ENCODE data around the gene PPIA. TPM values are rescaled to one million over a fixed set of nuclear protein-coding genes. Genes with fewer than 3 reads are reported as not detected.

The PPIA gene
- total RNA-seq, 1 experiment from 2014 or later: 3,047 TPM

DNA sequence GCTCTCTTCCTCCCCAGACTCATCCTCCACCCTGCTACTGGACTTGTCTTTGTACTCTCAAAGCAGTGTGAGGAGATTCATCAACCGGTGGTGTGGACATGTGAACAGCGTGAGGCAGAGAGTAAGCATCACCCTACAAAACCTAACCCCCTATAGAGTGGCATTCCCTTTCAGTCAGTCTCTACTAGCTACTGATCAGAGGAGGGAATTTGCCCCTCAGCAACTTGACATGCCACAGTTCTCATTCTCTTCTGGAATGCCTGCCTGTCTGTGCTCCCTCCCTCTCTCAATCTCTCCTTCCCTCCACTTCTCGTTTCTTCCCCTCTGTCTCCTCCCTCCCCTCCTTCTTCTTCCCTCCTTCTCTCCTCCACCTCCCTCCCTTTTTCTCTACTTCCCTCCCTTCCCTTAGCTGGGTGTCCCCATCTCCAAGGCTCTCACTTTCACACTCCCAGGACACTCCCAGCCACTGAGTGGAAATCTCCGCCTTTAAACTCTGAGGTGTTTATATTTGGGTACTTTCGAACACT lies 26.8 kb downstream of the PPIA start:
- Histone ChIP-seq H3K4me1 (ENCODE audit: insufficient read depth, low read length, poor library complexity, severe bottlenecking) (no peaks in the 10 kb centered on the region), H3K9me3 (ENCODE audit: low read depth, low read length, poor library complexity, severe bottlenecking) (no peaks in the 10 kb centered on the region), H3K27me3 (replicated peaks; ENCODE audit: insufficient read depth, low read depth, low read length, poor library complexity) (no peaks in the 10 kb centered on the region), H3K4me3 (ENCODE audit: low read depth, low read length, poor library complexity, severe bottlenecking) (no peak overlapping the region), H3K27ac (ENCODE audit: low read depth, low read length, poor library complexity, severe bottlenecking) (no peak overlapping the region), H3K36me3 (ENCODE audit: insufficient read depth, low read length, poor library complexity, severe bottlenecking) (peaks cover 27% of the 10 kb centered on the region)
- no peak for TF ChIP-seq EZH2 (IDR thresholded peaks at IDR 0.05; ENCODE audit: borderline replicate concordance, low read depth, low read length, poor library complexity, severe bottlenecking)
- TF ChIP-seq, protein P1, sequence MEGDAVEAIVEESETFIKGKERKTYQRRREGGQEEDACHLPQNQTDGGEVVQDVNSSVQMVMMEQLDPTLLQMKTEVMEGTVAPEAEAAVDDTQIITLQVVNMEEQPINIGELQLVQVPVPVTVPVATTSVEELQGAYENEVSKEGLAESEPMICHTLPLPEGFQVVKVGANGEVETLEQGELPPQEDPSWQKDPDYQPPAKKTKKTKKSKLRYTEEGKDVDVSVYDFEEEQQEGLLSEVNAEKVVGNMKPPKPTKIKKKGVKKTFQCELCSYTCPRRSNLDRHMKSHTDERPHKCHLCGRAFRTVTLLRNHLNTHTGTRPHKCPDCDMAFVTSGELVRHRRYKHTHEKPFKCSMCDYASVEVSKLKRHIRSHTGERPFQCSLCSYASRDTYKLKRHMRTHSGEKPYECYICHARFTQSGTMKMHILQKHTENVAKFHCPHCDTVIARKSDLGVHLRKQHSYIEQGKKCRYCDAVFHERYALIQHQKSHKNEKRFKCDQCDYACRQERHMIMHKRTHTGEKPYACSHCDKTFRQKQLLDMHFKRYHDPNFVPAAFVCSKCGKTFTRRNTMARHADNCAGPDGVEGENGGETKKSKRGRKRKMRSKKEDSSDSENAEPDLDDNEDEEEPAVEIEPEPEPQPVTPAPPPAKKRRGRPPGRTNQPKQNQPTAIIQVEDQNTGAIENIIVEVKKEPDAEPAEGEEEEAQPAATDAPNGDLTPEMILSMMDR (conservative IDR thresholded peaks at IDR 0.05; ENCODE audit: low read depth, low read length): no peak
- DNase-seq (ENCODE audit: low spot score): no peak
- no TSS peak for BruUV-seq (replicated peaks)
- ChIA-PET POLR2A (ENCODE audit: low non-redundant PET) (no interaction called here), CTCF (interaction anchor here (0.7 kb wide), 1 partner anchor 25 kb away, joined by 3 read pairs; no protein-coding TSS in a partner anchor)
- intact Hi-C loops (cut with micrococcal nuclease; ENCODE audit: unreplicated experiment): no loop called here

DNA sequence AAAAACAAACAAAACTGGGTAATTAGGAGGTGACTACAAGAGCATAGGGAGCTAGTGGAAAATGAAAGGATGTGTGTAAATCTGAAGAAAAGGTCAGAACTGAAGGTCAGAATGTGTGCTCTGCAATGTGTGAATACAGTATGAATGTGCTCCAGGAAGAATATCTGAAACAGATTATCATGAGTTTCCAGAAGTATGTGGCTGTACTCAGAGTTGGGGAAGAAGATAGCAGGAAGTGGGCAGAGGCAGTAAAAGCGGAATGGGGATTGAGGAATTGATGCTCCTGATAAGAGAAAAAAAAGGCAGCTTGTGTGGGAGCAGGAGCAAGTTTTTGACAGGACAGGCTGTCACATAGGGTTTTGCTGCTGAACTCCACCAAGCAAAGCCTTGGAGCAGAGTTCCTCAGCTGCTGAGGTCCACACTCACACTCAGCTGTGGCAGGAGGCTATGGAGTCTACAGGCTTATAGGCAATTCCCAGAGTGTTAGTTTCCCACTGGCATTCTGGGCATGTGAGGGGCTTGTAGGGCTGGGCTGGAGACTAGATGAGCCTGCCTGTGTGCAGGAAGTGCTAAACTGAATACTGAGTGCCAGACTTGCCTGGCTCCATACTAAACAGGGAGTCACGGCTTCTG lies 28.5 kb downstream of the PPIA start:
- POLR2A ChIA-PET (ENCODE audit: low non-redundant PET): no interaction called here
- intact Hi-C loops (cut with micrococcal nuclease; ENCODE audit: unreplicated experiment): no loop called here
- no peaks in the 10 kb centered on the region for H3K27me3 ChIP-seq (replicated peaks; ENCODE audit: insufficient read depth, low read depth, low read length, poor library complexity)
- CTCF ChIA-PET: no interaction called here
- H3K9me3 ChIP-seq (ENCODE audit: low read depth, low read length, poor library complexity, severe bottlenecking): no peaks in the 10 kb centered on the region
- no TSS peak for BruUV-seq (replicated peaks)
- TF ChIP-seq, protein P1 (conservative IDR thresholded peaks at IDR 0.05; ENCODE audit: low read depth, low read length): no peak
- peaks cover 42% of the 10 kb centered on the region for H3K36me3 ChIP-seq (ENCODE audit: insufficient read depth, low read length, poor library complexity, severe bottlenecking)
- H3K4me1 ChIP-seq (ENCODE audit: insufficient read depth, low read length, poor library complexity, severe bottlenecking): no peaks in the 10 kb centered on the region
- H3K4me3 ChIP-seq (ENCODE audit: low read depth, low read length, poor library complexity, severe bottlenecking): no peak overlapping the region
- no peak overlapping the region for H3K27ac ChIP-seq (ENCODE audit: low read depth, low read length, poor library complexity, severe bottlenecking)
- no peak for DNase-seq (ENCODE audit: low spot score)

DNA sequence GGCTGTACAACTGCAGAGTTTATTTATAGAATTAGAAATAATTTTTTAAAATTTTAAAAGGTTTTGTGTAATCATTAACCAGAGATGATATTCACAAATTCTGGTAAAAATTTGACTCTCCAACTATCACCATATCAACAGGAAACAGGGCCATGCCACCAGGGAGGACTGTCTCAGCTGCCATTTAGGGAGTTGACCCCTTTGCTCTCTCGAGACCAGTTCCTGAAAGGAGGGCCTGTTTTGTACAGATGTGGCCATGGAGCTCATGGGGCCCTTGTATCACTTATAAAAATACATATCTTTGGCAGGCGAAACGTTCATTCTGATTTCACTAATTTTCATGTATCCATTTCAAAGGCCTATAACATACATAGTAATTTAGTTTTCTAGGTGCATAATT lies 31.1 kb downstream of the PPIA start:
- intact Hi-C loops (cut with micrococcal nuclease; ENCODE audit: unreplicated experiment): no loop called here
- no peak overlapping the region for H3K4me3 ChIP-seq (ENCODE audit: low read depth, low read length, poor library complexity, severe bottlenecking)
- TF ChIP-seq, protein P1 (conservative IDR thresholded peaks at IDR 0.05; ENCODE audit: low read depth, low read length): no peak
- TF ChIP-seq EZH2 (IDR thresholded peaks at IDR 0.05; ENCODE audit: borderline replicate concordance, low read depth, low read length, poor library complexity, severe bottlenecking): no peak
- no TSS peak for BruUV-seq (replicated peaks)
- no peak for DNase-seq (ENCODE audit: low spot score)
- H3K4me1 ChIP-seq (ENCODE audit: insufficient read depth, low read length, poor library complexity, severe bottlenecking): no peaks in the 10 kb centered on the region
- no peaks in the 10 kb centered on the region for H3K27me3 ChIP-seq (replicated peaks; ENCODE audit: insufficient read depth, low read depth, low read length, poor library complexity)
- H3K36me3 ChIP-seq (ENCODE audit: insufficient read depth, low read length, poor library complexity, severe bottlenecking): peaks cover 66% of the 10 kb centered on the region
- ChIA-PET POLR2A (ENCODE audit: low non-redundant PET) (no interaction called here), CTCF (no interaction called here)
- H3K9me3 ChIP-seq (ENCODE audit: low read depth, low read length, poor library complexity, severe bottlenecking): no peaks in the 10 kb centered on the region
- H3K27ac ChIP-seq (ENCODE audit: low read depth, low read length, poor library complexity, severe bottlenecking): no peak overlapping the region
